AG09319 (cell line): Measurements from ENCODE around the gene TRIM2.

Source experiments
- DNase-seq: peaks from one replicate; pipeline ENCODE4 v3.0.0-alpha.2; 2010; ENCODE audit warnings: low read depth; ENCODE audit errors: extremely low read depth
- TF ChIP-seq, protein P1 (sequence below): IDR thresholded peaks from 2 replicates; pipeline ENCODE4 v1.5.1; 2011; ENCODE audit warnings: low read depth, mild to moderate bottlenecking, inconsistent platforms, low read length, moderate library complexity

TRIM2 gene

DNA sequence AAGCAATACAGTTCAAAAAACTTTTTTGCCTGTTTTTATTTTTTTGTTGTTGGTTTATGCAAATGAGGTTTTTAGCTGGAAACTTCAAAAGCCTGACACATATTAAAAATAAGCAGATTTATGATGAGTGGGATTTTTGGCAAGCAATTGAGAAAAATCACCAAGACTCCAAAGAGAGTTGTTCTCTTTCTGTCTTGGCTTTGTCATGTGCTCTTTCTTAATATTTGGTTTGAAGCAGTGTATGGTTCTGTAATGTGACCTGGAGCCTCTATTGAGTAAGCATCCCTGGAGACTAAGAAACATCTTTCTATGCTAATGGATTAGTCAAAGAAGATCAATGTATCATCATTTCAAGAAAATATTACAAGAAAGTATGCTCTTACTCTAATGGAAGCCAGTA is 11.7 kb downstream of the TRIM2 start:
- no peak for DNase-seq
- TF ChIP-seq, protein P1, sequence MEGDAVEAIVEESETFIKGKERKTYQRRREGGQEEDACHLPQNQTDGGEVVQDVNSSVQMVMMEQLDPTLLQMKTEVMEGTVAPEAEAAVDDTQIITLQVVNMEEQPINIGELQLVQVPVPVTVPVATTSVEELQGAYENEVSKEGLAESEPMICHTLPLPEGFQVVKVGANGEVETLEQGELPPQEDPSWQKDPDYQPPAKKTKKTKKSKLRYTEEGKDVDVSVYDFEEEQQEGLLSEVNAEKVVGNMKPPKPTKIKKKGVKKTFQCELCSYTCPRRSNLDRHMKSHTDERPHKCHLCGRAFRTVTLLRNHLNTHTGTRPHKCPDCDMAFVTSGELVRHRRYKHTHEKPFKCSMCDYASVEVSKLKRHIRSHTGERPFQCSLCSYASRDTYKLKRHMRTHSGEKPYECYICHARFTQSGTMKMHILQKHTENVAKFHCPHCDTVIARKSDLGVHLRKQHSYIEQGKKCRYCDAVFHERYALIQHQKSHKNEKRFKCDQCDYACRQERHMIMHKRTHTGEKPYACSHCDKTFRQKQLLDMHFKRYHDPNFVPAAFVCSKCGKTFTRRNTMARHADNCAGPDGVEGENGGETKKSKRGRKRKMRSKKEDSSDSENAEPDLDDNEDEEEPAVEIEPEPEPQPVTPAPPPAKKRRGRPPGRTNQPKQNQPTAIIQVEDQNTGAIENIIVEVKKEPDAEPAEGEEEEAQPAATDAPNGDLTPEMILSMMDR, result no peak

DNA sequence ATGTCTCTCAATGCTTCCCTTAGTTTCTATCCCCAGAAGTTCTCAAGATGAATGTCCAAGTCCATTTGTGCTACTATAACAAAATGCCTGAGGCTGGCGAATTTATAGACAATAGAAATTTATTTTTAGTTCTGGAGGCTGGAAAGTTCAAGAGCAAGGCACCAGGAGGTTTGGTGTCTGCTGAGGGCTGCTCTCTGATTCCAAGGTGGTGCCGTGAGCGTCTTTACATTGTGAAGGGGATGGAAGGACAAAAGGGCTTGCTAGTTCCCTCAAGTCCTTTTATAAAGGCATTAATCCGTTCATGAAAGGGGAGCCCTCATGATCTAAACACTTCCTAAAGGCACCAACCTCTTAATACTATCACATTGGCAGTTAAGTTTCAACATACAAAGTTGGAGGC is 12.3 kb downstream of the TRIM2 start:
- no peak for DNase-seq
- TF ChIP-seq, protein P1, result no peak

DNA sequence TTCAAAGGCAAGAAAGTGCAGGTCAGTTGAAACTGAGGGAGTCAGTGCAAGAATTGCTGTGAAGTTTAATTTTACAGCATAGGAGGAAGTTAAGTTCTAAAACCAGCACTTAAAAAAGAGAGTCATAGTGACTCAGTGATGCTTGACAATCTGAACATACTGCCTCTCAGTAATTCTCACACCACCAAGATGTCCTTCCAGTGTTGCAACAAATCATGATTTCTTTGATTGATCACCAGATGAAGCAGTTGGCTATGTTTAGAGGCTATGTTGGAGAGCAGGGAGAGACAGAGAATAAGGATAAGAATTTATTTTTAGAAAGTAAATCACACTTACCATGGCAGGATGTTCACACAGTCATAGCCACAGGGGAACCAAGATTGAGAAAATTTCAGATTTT is 13.2 kb downstream of the TRIM2 start:
- TF ChIP-seq, protein P1, result no peak
- no peak for DNase-seq

DNA sequence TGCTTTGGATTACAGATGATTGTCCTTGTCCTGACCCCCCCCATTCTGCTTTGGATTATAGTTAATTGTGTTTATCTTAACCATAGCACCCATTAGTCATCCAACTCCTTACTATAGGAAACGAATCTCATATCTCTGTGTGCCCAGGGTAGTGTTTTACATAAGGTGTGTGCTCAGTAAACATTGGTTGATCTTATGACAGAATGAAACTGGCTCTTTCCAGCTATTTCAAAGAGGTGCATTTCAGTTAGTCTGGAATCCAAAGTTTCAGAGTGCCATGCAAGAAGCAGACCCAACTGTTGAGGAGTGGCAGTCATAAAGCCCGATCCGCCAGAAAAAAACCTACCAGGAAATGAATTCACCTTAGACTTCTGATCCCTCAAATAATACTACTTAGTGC is 14.7 kb downstream of the TRIM2 start:
- TF ChIP-seq, protein P1, result no peak
- DNase-seq, result no peak

DNA sequence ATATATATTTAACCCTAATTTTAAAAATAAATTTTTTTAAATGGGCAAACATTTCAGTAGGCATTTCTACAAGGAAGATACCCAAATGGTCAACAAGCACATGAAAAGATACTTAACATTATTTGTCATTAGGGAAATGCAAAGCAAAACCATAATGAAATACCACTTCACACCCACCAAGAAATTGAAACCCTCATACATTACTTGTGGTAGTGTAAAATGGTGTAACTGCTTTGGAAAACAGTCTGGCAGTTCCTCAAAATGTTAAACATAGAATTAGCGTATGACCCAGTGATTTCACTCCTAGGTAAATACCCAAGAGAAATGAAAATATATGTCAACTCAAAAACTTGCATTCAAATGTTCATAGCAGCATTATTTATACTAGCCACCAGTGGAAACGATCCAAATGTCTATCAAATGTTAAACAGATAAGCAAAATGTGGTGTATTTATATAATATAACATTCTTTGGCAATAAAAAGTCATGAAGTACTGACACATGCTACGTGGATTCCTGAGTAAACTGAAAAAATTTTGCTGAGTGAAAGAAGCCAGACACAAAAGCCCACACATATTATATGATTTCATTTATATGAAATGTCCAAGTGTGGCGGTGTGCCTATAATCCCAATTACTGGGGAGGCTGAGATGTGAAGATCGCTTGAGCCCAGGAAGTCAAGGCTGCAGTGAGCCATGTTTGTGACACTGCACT is 16.6 kb downstream of the TRIM2 start:
- TF ChIP-seq, protein P1, result no peak
- DNase-seq, result no peak

DNA sequence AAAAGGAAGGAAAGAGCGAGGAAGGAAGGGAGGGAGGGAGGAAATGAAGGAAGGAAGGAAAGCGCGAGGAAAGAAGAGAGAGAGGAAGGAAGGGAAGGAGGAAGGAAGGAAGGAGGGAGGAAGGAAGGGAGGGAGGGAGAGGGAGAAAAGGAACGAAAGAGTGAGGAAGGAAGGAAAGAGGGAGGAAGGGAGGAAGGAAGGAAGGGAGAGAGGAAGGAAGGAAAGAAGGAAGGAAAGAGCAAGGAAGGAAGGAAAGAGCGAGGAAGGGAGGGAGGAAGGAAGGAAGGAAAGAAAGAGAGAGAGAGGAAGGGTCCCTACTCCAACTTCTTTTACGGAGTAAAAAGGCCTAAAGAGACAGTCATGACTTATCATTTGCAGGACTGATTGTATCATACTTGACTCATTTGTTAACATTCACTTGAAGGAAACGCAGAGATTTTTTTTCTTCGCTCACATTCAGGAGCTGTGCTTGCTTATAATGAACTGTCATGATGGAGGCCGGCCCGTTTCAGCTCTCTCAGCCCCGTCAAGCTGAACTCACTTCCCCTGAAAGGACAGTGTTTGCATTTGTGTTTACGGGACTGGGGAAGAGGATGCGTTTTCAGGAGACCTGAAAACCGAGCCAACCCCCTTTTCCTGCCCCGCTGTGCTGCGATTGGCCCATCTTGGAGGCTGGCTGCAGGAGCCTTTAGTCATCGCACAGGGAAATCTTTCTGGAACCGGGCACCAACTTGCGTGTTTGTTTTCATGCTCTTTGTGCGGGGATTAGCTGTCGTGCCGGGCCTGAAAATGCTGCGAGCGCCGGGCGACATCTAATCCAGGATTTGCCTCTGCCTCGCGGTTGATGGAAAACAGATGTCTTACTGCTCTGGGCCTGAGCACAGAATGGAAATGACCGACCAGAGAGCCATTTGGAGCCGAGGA is 17.8 kb downstream of the TRIM2 start:
- TF ChIP-seq, protein P1, result no peak
- peak; percentile 64 for DNase-seq
